Hippocampal formation (tissue), 2 donors: ENCODE results near the gene RPS6KA2.

Experiments
- DNase-seq, 2 donors: peaks; one replicate each; lab custom pipeline; 2025; lab: John Stamatoyannopoulos, UW

RPS6KA2 gene

DNA sequence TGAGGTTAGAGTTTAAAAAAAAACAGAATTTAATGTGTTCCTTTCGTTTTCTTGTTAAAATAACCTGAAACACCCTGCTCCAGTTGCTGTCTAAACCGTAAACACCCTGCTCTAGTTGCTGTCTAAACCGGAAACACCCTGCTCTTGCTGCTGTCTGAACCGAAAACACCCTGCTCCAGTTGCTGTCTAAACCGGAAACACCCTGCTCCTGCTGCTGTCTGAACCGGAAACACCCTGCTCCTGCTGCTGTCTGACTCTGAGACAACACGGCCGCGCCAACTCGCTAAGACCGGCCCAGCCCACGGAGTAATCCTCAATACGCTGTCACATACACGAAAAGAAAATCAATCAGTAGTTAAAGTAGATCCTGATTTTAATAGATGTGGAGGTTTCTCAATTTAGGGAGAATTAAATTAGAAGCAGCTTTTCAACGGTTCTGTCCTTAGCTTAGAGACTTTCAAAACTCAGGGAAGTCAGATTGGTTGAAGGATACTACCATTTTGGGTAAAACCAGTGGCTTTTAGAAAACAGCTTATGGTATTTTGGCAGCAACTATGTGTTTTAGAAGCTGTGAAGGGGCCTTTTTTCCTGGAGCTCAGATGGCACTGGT lies 138.9 kb downstream of the RPS6KA2 start:
- peak; percentile 19 for DNase-seq

DNA sequence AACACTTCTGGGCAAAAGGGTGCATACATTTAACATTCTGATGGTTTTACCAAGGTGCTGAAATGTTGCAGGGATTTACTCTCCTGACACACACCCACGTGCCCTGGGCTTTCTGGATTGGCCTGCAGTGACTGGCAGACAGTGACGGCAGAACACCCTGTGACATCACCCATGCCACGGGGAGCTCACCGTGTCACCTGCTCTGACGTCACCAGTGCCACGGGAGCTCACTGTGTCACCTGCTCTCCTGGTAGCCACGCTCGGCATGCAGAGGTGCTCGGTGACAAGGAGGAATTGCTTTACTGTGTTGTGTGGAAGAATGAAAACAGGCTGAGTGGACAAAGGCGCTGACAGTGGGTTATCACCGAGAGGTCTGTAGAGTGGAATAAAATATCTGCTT lies 139.9 kb downstream of the RPS6KA2 start:
- no peak for DNase-seq

DNA sequence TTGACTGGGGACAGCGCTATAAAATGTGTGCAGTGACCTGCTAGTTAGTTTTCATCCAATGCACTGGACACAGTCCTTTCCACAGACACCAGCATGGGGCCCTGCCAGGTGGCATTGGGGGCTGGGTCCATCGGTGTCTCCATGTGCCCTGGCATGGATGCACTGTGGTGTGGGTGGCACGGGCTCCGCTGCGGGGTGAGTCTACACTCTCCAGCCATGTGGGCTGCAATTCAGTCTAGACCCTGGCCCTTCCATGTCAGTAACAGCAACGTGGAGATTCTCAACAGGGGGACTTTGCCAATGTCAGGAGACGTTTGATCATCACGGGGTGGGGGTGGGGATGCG lies 140.5 kb downstream of the RPS6KA2 start:
- no peak for DNase-seq

DNA sequence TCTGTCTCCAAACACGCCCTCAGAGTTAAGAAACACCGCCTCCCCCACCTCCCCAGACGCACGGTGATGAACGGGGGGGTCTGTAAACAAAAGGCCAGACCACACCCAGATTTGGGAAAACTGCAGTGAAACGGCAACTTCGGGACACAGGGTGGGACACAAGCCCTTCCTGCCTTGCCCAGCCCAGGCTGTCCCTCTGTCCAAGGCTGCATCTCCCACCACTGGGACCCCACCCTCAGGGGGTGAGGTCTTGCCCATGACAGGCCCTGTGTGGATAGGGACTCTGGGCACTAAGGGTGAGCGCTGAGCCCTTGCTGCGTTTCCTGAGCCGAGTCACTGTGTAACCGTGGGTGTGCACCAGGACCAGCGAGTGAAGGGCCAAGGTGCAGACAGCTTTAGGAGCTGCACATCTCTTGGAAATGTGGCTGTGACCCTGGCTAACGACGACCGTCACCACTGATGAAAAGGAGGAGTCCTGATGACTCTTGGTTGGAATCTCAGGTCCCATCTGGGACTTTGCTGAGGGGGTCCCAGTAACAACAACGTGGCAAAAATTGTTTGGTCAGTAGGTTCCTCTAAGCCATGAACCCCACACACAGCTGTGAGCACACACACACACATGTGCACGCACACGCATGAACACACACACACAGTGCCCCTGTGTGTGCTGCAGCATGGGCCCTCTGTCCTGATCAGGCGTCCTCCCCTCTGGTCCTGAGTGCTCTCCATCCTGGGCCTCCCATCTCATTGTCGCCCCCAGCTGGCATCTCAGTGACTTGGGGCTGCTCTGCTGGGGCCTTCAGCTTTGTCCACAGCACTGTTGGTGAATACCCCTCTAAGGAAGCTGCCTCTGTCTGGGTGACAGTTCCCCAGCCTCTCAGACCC lies 141.2 kb downstream of the RPS6KA2 start:
- no peak for DNase-seq

DNA sequence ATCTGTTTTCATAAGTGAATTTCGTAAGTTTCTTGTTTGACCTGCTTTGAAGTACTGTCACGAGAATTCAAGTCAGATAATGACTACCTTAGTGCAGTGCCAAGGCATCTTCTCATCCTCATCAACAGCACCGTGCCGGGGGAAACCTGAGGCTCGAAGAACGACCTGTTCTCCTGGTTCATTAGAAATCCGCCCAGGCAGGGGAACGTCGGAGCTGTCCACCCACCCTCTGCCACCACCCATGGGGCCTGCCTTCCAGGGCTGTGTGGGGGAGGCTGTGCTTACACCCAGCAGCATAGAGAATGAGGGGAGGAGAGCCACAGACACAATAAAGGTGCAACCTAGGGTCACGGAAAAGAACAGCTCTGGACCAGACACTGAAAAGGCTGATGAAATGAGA lies 142.2 kb downstream of the RPS6KA2 start:
- DNase-seq, result no peak

DNA sequence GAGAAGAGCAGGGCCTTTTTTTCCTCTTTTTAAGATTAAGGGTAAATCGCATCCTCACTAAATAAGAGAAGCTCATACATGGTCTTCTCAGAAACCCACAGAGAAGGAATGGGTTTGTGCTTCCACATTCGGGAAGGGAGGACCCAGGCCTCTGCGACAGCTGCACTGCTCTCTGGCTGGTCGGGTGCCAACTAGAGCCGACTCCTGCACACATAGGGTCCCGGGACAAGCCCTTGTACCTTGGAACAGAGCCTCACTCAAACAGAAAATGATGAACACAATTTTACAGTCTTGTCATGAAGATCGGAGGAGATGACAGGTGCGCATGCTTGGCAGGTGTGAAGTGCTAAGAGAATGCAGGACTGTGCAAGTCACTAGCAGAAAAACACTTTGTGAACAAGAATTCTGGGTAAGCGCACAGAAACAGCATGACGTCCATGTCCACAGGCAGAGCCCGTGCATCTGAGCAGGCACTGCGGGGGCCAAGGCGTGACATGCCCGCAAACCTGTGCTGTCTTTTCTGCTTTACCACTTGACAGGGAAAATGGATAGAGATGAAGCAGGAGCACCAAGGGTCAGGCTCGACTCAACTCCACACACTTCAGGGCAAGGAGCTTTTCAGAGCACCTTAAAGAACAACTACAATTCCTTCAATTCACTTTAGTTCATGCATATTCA lies 143.3 kb downstream of the RPS6KA2 start:
- DNase-seq, result no peak

DNA sequence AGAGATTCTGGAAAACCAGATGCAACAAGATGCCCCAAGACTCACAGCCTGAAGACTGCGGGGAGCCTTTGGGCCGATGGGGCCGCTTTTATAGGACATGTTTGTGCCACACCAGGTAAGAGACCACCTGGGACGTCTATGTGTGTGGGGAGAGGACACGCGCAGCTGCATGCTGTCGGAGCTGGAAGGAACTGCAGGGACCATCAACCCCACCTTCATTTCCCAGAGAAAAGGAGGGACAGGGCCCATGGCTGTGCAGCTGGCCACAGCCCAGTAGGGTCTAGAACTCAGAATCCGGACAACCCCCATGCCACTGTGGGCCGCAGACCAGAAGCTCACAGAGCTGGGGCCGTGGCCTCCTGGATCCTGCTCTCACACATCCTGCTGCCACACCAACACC lies 144.0 kb downstream of the RPS6KA2 start:
- no peak for DNase-seq

DNA sequence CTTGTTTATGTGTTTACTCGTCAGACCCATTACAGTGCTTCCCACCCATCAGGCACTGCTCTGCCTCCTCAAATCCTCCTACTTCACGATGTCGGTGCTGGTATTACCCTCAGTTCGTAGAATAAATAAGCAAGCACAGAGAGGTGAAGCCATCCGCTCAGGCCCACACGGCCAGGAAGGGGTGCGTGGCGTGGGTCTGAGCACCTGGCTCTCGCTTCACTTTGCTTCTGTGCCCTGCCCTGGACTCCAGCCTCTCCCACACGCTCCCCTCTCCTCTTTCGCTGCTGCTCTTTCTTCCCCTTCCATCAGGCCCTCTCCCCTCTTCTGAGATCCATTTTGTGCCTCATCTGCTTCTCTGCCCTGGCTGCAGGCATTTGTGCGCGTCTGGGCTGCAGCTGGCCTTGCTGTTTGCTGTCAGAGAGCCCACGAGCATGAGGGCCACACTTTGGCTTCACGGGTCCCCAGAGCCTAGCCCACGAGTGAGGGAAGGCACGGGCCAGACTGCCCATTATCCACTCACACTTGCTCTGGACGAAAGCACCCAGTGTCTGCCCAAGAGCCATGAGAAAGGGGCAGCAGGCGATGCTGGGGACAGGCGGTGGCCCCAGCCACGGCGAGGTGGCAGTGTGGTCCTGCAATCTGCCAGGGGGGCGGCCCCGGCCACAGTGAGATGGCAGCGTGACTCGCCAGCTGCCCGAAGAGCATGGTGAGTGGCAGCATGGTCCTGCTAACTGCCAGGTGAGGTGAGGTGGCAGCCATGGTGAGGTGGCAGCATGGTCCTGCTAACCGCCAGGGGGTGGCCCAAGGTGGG lies 148.1 kb downstream of the RPS6KA2 start:
- DNase-seq, result no peak

DNA sequence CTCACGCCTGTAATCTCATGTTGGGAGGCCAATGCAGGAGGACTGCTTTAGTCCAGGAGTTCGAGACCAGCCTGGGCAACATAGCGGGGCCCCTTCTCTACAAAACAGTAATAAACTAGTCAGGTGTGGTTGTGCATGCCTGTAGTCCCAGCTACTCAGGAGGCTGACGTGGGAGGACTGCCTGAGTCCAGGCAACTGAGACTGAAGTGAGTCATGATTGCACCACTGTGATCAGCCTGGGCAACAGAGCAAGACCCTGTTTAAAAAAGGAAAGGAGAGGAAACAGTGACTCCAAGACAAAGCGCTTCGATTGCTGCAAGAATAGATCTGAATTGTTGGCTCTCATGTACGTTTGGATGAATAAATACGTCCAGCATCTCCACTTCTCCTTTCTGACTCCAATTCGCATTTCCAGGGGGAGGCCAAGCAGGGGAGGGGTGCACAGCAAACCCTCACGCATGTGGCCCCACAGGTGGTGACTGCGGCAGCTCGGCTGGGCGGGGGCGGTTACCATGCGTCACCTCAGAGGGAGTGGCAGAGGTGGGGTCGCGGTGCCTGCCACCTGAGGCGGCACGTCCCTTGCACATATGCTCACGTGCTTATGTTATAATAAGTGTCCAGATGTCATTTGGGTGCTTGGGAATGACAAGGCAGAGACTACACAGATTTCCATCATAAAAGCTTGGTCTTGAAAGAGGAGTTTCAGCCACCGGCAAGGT lies 149.2 kb downstream of the RPS6KA2 start:
- DNase-seq, result no peak

DNA sequence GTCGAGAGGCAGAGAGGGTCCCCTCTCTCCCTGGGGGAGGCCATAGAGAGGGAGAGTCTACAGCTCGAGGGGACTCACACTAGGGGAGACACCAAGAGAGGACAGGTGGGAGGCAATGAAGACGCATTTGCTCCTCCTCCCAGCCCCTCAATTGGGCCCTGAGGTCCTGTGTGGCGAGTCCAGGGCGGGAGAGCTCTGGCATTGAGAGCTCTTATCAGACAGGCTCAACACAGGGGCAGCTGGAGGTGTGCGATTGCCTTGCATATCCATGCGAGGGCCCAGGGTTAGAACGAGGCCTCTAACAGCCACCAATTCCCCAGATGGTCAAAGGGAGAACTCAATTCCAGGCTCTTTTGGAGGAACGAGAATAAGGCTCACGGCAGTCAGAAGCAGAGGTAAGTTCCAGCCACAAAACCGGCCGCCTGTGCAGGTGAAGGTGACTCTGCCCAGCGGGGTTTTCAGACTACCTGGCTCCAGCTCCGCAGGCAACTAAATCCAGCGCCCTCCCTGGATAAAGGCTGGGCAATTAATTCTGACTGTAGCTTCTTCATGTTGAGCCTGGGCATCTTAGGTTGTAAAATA lies 150.3 kb downstream of the RPS6KA2 start:
- DNase-seq, result no peak

DNA sequence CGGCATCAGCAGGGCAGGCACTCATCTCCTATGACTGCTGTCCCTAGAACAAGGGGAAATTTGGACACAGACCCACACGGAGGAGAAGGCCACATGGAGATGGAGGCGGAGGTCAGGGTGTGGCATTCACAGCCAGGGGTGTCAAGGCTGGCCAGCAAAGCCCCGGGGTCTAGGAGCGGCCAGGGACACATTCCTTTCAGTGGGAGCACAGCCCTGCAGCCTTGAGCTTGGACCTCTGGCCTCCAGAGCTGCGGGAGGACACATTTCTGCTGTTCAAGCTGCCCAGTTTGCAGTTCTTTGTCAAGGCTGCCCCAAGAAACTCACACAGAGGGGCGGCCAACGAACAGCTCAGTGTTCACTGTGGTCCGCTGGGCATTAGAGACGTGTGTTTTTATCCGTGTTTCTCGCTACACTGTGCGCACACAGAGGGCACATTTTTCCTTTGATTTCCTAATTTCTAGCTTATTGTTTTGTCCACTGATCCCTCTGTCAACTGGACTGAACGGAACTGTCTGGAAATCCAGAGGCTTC lies 150.9 kb downstream of the RPS6KA2 start:
- no peak for DNase-seq

DNA sequence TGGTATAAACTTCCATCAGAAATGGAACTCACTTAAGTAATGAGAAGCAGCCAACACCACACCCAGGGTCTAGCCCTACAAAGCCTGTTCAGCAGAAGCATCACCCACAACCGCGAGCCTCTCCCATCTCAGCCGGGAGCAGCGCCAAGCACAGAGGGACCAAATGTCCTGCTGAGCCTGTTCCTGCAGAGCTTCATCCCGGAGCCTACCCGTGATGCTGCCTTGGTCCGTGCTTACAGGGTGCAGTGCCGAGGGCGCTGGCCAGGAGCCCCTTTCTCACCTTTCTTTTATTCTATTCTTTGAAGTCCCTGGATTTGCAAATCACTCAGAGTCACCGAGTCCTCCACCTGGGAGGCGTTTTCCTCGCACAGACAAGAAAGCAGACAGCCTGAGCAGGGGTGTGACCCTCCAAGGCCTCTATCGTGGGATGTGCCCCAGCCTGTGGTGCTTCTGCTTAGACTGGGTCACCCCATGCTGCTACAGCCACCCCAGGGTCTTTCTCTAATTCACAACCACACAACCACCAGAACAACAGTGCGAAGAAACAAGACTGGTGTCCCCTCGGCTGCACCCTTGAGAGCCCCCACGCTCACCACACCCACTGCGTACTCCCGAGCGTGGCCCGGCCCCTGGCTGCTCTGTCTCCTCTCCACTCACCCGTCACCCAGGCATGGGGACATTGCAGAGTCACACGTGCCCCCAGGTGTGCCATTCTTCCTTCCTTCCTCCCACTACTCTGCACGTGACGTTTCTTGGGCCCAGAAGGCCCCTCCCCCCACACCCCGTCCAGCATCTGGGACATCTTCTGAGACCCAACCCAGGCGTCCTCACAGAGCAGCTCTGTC lies 152.1 kb downstream of the RPS6KA2 start:
- no peak for DNase-seq

DNA sequence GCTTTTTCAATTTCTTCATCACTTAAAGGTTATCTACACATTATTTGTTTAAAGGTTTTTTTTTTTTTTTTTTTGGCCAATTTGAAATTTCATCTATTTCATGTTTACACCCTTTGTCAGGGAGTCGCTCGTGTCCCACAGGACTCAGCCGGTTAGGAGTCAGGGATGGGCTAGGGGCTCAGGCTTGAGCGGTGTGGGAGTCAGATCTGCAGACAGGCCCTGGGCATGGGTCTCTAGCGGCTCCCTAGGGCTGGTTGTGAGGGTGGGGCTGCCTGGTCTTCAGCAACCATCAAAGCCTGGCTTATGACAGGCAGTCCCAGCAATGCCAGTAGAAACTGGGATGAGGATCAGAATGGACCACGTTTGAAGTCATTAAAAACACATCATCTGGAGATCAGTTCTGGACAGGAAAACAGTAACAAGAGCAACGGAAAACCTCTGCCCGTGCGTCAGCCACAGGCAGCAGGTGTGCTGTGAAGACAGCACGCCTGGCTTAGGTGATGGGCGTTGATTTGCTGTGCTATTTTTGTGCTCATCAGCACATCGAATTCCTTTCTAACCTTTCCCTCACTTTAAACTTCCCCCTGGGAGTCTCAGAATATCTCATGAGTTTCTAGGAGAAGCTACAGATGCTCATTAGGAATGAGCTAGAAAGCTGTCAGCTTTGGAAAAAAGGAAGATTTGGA lies 153.0 kb downstream of the RPS6KA2 start:
- DNase-seq, result no peak

DNA sequence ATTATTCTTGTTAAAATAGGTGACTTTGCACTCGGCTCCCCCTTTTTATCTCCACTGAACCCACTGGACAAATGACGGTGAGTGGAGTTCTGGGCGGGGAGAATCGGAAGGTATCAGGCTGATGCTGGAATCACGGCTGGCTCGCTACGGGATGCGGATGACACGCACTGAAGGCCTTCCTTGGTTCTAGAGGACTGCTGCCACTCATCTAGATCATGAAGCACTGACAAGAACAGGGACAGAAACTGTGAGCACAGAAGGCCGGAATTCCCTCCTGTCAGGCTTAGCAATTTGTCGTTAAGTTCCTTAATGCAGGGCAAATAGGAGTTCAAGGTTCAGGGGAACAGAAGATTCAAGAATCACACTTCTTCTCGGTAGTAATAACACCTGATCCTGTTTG lies 154.4 kb downstream of the RPS6KA2 start:
- no peak for DNase-seq

DNA sequence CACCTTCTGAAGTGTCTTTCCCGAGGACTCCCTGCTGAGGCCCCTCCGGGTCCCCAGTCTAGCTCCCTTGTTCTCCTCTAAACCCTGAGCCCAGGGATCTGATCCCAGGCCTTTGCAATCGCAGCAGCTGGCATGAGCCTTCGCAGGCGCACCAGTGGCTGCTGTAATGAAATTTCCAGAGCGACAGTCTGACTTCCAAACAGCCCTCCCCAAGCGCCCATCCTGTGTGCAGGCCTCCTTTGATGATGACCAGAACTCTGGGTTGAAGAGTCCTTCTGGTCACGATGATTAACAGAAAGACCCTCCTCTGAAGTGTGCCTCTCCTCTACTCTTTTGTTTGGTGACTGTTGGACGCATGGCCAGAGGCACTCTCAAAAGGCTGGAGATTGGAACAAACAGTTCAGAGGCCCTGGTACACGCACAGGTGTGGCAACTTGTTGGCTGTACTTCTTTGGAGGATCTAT lies 155.2 kb downstream of the RPS6KA2 start:
- DNase-seq, result no peak

DNA sequence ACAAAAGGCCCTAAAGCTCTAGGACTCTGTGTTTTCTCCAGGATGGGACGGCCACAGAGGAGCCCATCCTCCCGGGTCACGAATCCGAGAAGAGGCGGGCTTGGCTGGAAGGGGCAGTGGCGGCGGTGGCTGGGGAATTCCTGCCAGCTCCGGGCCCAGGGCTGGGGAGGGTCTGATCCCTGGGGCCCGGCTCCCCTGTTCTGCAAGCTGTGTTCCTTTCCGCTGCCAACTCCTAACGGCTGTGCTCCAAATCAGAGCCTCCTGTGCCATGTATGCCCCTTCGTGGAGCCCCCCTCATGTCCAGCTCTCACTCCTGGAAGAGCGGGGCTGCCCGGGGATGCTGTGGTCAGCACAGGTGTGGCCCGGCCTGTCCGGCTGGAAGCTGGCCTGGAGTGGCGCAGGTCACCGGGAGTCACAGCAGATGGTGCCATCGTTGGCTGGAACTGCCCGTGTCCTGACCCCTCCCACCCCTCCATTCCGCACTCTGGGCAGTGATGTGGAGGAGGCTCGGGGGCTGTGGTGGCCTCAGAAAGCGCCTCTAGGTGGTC lies 156.1 kb downstream of the RPS6KA2 start:
- no peak for DNase-seq

DNA sequence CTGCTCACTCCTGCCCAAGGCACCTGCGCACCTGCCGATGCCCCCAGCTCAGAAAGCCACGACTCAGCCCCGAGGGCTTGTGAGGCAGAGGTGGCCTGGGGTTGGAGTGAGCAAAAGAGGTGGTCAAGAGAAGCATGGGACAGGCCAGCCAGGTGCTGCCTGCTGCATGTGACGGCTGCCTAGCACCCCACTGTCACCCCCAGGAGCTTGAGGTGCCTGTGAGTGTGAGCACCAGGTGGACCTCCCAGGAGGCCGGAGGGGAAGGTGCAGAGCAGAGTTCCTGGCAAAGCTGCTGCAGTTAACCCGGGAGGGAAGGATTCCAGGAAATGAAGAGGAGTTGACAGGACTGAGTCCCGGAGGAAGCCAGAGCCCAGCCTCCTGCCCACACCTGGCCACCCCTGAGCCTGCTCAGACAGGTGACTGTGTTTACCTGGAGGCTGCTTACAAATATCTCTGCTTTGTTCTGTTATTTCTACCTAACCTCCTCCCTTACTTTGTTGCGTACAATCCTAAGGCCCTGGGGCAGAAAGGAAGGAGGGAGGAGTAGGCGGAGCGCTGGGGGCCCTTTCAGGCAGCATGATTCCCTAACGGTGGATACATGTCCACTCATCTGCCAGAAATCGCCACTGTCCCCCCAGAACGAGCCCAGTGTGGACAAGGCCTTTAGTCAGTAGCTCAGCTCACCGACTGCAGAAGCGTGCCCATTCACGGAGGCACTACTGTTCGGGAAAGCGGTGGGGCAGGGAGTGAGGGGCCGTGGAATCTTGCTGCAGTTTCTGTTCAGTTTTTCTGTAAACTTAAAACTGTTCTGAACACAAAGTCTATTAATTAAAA lies 156.8 kb downstream of the RPS6KA2 start:
- no peak for DNase-seq

DNA sequence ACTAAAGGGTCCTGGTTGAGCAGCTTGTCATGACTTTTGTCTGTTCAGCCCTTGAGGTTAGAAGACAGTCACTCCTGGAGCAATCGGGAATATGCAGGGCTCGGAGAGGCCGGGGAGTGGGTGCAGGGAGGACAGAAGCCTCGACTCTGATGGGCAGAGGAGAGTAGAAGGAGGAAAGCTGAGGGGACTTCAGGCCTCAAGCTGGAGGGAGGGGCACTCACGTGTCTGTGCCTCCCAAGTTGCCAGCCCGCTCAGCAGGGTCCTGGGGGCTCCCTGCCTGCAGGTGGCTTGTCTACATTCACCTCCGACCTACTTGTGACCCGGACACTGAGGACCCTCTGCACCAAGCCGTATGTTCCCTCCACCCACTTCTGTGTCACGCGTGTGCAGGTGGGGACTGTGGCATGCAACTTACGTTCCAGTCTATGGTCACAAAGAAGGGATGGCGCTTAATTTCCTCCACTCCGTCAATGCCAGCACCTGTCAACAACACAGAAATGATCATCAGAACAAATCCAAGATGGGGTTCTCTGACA lies 157.6 kb downstream of the RPS6KA2 start:
- no peak for DNase-seq
